K562 (cell line): ENCODE data around the gene BRPF1.

Experiments used
- CHD4 ChIP-seq: fragments of 200-600 bp; sonication (generic); IDR thresholded peaks from 3 replicates; pipeline ENCODE4 v1.6.1; 2012; ENCODE audit warnings: low read depth, mild to moderate bottlenecking, mixed read lengths, low read length, inconsistent platforms; ENCODE audit not compliant: insufficient read depth, insufficient replicate concordance, poor library complexity, severe bottlenecking
- ELK1 ChIP-seq: sonication (generic); formaldehyde crosslinking; IDR thresholded peaks from 2 replicates; pipeline ENCODE4 v1.8.1; 2022; ENCODE audit warnings: missing genetic modification reagents
- NR2C2 ChIP-seq, 2 experiments: fragments of 200-800 bp in 1 of 2; sonication (Bioruptor generic) in 1 of 2; sonication (generic) in 1 of 2; formaldehyde crosslinking in 1 of 2; IDR thresholded peaks; 2 replicates each; pipeline versions ENCODE4 v1.6.1 to v1.8.0; 2016 to 2022; ENCODE audit warnings: mild to moderate bottlenecking in 1 of 2, missing compliant biosample characterization in 1 of 2, missing genetic modification characterization in 1 of 2, missing genetic modification reagents in 1 of 2
- TAF1 ChIP-seq: IDR thresholded peaks from 2 replicates; pipeline ENCODE4 v1.6.1; 2011; ENCODE audit warnings: mild to moderate bottlenecking, low read length, moderate library complexity; ENCODE audit not compliant: insufficient read depth, control insufficient read depth, severe bottlenecking; ENCODE audit errors: extremely low read depth
- TAF7 ChIP-seq: fragments of 450-650 bp; IDR thresholded peaks from 2 replicates; pipeline ENCODE4 v1.6.1; 2016; ENCODE audit warnings: missing genetic modification characterization, missing compliant biosample characterization
- TFAP4 ChIP-seq: sonication (generic); formaldehyde crosslinking; IDR thresholded peaks from 2 replicates; pipeline ENCODE4 v1.8.0; 2022; ENCODE audit warnings: missing genetic modification reagents, mild to moderate bottlenecking, moderate library complexity, borderline replicate concordance
- TF ChIP-seq, protein P1 (sequence below), 3 experiments: IDR thresholded peaks in 2 of 3; conservative IDR thresholded peaks in 1 of 3; 2 replicates each; pipeline ENCODE4 v1.5.1; 2011 to 2012; ENCODE audit warnings: low read length in 3 of 3, mild to moderate bottlenecking in 3 of 3, control low read depth in 2 of 3, improper control_type of control experiment in 1 of 3, inconsistent platforms in 1 of 3, low read depth in 1 of 3, mixed read lengths in 1 of 3, moderate library complexity in 1 of 3; ENCODE audit not compliant: insufficient read depth in 2 of 3

DNA sequence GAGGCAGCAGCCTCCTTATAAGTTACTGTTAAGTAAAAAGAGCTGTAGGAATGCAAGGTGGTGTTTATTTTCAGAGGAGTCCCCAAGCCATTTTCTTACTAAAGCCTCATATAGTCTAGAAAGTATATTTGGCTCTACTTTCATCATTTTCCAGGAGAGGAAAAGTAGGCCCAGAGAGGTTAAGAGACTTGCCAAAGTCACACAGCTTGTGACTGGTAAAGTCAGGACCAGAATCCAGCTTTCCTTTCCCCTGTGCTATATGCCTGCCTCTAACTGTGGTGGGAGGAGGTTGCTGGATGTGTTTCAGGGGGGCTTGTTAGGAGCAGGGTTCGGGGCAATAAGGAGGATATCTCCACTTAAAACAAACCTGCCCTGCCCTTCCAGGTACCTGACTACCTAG is 11.0 kb downstream of the BRPF1 start:
- TF ChIP-seq TAF7 (tag), result no peak
- no peak for TF ChIP-seq CHD4
- no peak for TF ChIP-seq TFAP4 (CRISPR knock-in tag)
- no peak for TF ChIP-seq TAF1
- TF ChIP-seq, protein P1, sequence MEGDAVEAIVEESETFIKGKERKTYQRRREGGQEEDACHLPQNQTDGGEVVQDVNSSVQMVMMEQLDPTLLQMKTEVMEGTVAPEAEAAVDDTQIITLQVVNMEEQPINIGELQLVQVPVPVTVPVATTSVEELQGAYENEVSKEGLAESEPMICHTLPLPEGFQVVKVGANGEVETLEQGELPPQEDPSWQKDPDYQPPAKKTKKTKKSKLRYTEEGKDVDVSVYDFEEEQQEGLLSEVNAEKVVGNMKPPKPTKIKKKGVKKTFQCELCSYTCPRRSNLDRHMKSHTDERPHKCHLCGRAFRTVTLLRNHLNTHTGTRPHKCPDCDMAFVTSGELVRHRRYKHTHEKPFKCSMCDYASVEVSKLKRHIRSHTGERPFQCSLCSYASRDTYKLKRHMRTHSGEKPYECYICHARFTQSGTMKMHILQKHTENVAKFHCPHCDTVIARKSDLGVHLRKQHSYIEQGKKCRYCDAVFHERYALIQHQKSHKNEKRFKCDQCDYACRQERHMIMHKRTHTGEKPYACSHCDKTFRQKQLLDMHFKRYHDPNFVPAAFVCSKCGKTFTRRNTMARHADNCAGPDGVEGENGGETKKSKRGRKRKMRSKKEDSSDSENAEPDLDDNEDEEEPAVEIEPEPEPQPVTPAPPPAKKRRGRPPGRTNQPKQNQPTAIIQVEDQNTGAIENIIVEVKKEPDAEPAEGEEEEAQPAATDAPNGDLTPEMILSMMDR (IDR thresholded peaks at IDR 0.05 in 2 of 3, conservative IDR thresholded peaks at IDR 0.05 in 1 of 3; ENCODE audit: insufficient read depth in 2 of 3, low read depth in 1 of 3, low read length in 3 of 3), result no peak
- TF ChIP-seq NR2C2 (CRISPR knock-in tag; IDR thresholded peaks at IDR 0.05), result no peak
- no peak for TF ChIP-seq NR2C2 (tag; IDR thresholded peaks at IDR 0.05)
- TF ChIP-seq ELK1 (CRISPR knock-in tag), result no peak
